Small intestine (tissue), 7 donors: Measurements from ENCODE around the gene SCNN1A. TPM values are rescaled to one million over a fixed set of nuclear protein-coding genes. Genes with fewer than 3 reads are reported as not detected.
"Not testable (repeated sequence)": the region's sequence is repeated elsewhere in the genome, so short reads cannot be mapped to it uniquely, and the experiment has no call there.

Experiments
- DNase-seq, 2 donors: peaks; one replicate each; pipeline versions ENCODE4 v3.0.0 to v3.0.0-alpha.2; 2013
- FAIRE-seq: peaks from 2 replicates; lab custom pipeline; 2012; peaks lifted over from hg19 to GRCh38; lab: Jason Lieb, UNC
- H3K27ac ChIP-seq, 3 donors: one replicate each; pipeline ENCODE4 v1.5.1; 2013; ENCODE audit warnings: low read length in 2 of 3, mild to moderate bottlenecking in 2 of 3, control low read depth in 1 of 3, inconsistent platforms in 1 of 3, low read depth in 1 of 3, moderate library complexity in 1 of 3
- H3K27me3 ChIP-seq, 3 donors: one replicate each; pipeline ENCODE4 v1.6.1; 2013; ENCODE audit warnings: low read length in 3 of 3, inconsistent platforms in 1 of 3; ENCODE audit not compliant: control insufficient read depth in 3 of 3, insufficient read depth in 3 of 3
- H3K36me3 ChIP-seq, 3 donors: one replicate each; pipeline ENCODE4 v1.6.1; 2013; ENCODE audit warnings: low read length in 3 of 3, inconsistent platforms in 1 of 3, low read depth in 1 of 3, mild to moderate bottlenecking in 1 of 3, moderate library complexity in 1 of 3; ENCODE audit not compliant: control insufficient read depth in 3 of 3, insufficient read depth in 2 of 3
- H3K4me1 ChIP-seq, 3 donors: one replicate each; pipeline ENCODE4 v1.6.1; 2013; ENCODE audit warnings: low read length in 2 of 3, inconsistent platforms in 1 of 3, low read depth in 1 of 3, mild to moderate bottlenecking in 1 of 3, moderate library complexity in 1 of 3; ENCODE audit not compliant: control insufficient read depth in 3 of 3, insufficient read depth in 2 of 3
- H3K4me3 ChIP-seq, 3 donors: one replicate each; pipeline ENCODE4 v1.5.1; 2013; ENCODE audit warnings: low read length in 3 of 3, control low read depth in 1 of 3, inconsistent platforms in 1 of 3, low read depth in 1 of 3, mild to moderate bottlenecking in 1 of 3, moderate library complexity in 1 of 3
- H3K9me3 ChIP-seq, 2 donors: one replicate each; pipeline ENCODE4 v1.6.1; 2013; ENCODE audit warnings: low read depth in 1 of 2, low read length in 1 of 2; ENCODE audit not compliant: control insufficient read depth in 2 of 2, insufficient read depth in 1 of 2
- whole genome bisulfite sequencing, 3 donors: extraction: QIAGEN DNeasy Blood & Tissue Kit; methylation state at CpG; one replicate each; pipeline ENCODE4 v1.1.7; 2013; 5-methylcytosine and 5-hydroxymethylcytosine counted together
- polyA plus RNA-seq, 4 donors: library from polyadenylated mRNA; stranded (reverse) in 3 of 4; unstranded in 1 of 4; fragments of 200-250 nt in 3 of 4; fragments of 120-200 nt in 1 of 4; gene quantifications; one replicate each; pipeline versions ENCODE4 v1.2.1 to v1.2.3, GENCODE V29; 2013
- donor health status: healthy with polysubstance abuse.
- donor health status: control.
- donor health status: control.
- donor health status: Bipolar disorder and iron deficiency.
- donor health status: healthy.

The SCNN1A gene
- polyA plus RNA-seq, 4 donors: 12.3 to 47.1 (median 16.6) TPM

DNA sequence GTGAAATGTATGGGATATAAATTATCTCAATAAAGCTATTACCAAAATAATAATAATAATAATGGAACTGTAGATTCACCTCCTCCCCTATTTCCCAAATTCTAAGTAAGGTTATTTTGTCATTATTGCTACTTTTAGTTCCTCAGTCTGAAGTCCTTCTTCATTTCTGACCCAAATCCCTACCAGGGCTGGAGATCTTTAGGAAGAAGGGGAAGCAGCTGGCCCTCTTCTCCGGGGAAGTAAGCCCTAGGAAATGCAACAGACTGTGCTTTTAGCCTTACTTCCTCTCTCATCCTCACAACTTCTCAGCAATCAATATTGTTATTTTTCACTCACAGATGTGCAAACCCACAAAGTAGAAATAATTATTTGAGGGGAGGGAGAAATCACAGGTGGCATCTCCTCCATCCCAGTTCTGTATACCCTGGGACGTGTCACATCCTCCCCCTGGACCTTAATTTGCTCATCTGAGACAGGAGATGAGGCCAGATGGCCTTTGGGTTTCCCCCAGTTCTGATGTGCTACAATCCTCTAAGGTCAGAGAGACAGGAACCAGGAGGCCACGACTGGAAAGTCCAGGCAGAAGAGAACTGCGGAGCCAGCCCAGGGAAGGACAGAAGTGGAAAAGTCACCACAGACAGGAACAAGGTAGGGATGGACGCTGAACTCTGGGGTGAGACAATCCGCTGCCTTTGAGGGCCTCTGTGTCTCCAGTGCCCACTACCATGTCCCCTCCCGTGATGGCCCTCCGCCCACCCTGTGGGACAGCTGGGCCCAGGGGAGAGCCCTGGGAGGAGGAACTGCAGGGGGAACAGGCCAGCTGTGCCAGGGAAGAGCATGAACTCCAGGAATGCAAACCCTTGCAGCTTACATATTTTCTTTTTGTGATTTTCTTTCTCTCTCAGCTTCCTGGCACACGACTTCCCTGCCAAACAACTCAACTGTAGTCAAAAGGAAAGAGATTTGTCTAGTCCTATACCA is 22.9 kb downstream of the SCNN1A start:
- Histone ChIP-seq H3K27ac (peak overlapping the region in 1 of 3 donors; percentile 40), H3K27me3 (no peaks in the 10 kb centered on the region), H3K4me3 (no peak overlapping the region), H3K9me3 (no peaks in the 10 kb centered on the region), H3K4me1 (peaks cover 0 to 30% (median 6%) of the 10 kb centered on the region in 3 donors), H3K36me3 (peaks cover 0 to 5% (median 0%) of the 10 kb centered on the region in 3 donors)
- DNase-seq (no peak), FAIRE-seq (no peak)
- WGBS, 3 donors: 57 to 80% (median 67%) methylated on average over 9 of the region's 9 CpGs

DNA sequence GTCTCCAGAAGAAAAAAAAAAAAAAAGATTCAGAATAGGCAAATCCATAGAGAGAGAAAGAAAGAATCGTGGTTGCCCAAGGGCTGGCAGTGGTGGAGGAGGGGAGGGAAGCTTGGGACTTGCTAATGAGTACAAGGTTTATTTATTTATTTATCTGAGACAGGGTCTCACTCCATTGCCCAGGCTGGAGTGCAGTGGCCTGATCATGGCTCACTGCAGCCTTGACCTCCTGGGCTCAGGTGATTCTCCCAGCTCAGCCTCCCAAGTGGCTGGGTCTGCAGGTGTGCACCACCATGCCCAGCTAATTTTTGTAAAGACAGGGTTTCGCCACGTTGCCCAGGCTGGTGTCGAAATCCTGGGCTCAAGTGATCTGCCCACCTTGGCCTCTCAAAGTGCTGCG is 23.7 kb downstream of the SCNN1A start:
- DNase-seq (no peak), FAIRE-seq (no peak)
- peaks cover 0 to 30% (median 6%) of the 10 kb centered on the region in 3 donors for H3K4me1 ChIP-seq
- WGBS, 3 donors: 90 to 91% (median 91%) methylated on average over 5 of the region's 5 CpGs
- H3K27ac ChIP-seq: no peak overlapping the region
- H3K9me3 ChIP-seq: no peaks in the 10 kb centered on the region
- no peak overlapping the region for H3K4me3 ChIP-seq
- peaks cover 0 to 5% (median 0%) of the 10 kb centered on the region in 3 donors for H3K36me3 ChIP-seq
- H3K27me3 ChIP-seq: no peaks in the 10 kb centered on the region

DNA sequence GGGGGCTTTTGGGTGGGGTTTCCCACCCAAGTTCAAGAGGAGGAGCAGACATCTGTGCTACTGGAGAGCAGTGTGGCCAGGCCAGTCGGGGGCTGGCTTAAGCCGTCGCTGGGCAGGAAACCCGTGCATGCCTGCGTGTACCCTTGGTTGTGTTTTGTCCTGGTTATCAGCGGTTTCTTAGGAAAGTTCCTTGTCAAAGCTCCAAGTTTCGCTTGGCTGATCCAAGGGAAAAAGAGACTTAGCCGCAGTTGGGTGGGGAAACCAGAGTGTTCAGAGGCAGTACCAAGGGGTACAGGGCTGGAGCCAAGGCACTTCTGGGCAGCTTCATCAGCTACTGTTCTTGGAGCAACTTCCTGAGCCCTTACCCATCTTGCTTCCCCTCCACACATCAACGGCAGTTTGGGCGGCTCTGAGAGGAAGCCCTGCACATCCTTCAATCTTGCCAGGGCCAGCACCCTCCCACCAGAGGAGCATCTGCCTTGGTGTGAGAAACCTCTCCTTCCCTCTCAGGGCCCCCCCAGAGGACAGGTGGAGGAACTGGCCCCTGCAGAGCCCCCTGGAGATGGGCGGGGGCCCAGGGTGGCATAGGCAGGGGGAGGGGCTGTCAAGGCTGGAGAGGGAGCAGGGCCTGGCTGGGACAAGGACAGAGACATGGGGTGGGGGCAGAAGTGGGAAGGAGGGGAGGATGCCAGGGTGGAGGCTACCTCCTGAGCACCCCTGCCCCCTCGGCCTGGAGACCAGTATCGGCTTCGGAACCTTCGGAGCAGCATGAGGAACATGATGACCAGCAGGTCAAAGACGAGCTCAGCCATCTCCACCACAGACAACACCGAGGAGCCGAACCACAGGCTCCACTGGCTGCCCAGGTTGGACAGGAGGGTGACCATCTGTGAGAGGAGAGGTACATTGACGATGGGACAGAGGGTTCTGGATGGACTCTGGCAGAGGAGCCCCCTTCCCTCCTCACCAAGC is 27.7 kb downstream of the SCNN1A start:
- Histone ChIP-seq H3K27ac (peak overlapping the region in 2 of 3 donors; percentile 24 to 87), H3K4me3 (no peak overlapping the region), H3K4me1 (peaks cover under 1 to 37% (median 4%) of the 10 kb centered on the region in 3 donors), H3K27me3 (no peaks in the 10 kb centered on the region), H3K9me3 (no peaks in the 10 kb centered on the region), H3K36me3 (peaks cover 0 to 2% (median 0%) of the 10 kb centered on the region in 3 donors)
- DNase-seq: peak in 1 of 2 donors; percentile 57
- no peak for FAIRE-seq
- 50 to 52% (median 52%) methylated on average over 18 to 19 of the region's 19 CpGs for WGBS, 3 donors

DNA sequence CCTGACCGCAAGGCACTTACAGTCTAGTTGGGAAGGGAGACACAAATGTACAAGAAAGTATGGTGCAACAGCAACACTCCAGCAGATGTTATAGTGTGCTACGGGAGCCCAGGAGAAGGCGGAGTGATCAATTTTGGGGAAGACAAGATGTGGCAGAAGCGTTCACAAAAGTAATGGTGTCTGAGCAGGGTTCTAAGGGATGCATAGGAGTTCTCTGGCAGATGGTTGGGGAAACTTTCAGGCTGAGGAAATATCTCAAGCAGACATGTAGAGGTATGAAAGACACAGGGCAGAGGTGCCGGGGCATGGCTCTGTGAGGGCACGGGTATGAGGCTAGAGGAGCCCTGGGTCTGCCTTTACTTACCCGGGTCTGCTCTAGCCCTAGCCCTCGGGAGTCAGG is 28.4 kb downstream of the SCNN1A start:
- peak overlapping the region in 2 of 3 donors; percentile 24 to 87 for H3K27ac ChIP-seq
- H3K27me3 ChIP-seq: no peaks in the 10 kb centered on the region
- no peak for DNase-seq
- H3K4me3 ChIP-seq: no peak overlapping the region
- H3K4me1 ChIP-seq: peaks cover 6 to 39% (median 6%) of the 10 kb centered on the region in 3 donors
- FAIRE-seq: no peak
- H3K36me3 ChIP-seq: peaks cover 0 to 2% (median 0%) of the 10 kb centered on the region in 3 donors
- H3K9me3 ChIP-seq: no peaks in the 10 kb centered on the region
- 78 to 83% (median 82%) methylated on average over 8 of the region's 8 CpGs for WGBS, 3 donors

DNA sequence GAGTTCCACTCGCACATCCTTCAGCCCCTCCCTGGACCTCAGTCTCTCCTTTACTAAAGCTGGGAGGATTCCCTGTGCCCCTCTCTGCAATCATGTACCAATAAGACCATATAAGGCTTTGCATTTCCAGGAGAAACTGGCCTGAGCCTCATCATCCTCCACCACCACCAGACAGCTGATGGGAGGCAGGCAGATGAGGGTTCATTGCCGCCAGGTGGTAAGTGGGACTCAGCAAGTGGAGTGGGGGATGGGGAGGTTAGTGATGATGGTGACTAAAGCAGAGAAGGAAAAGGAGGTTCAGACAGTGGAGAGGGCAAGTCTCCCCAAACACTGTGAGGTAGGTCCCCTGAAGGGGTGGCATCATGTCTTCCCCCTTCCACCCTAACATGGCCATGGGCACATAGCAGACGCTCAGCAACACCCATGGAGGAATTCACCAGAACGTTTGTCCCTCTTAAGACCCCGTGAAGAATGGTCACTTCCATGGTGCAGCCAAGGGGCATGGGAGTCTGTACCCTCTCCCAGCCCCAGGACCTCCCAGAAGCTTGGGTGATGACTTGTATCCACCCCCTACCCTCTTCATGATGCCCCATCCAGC is 29.0 kb downstream of the SCNN1A start:
- FAIRE-seq: no peak
- H3K9me3 ChIP-seq: no peaks in the 10 kb centered on the region
- peak in 1 of 2 donors; percentile 39 for DNase-seq
- no peaks in the 10 kb centered on the region for H3K27me3 ChIP-seq
- peaks cover 0 to 2% (median 0%) of the 10 kb centered on the region in 3 donors for H3K36me3 ChIP-seq
- H3K4me3 ChIP-seq: no peak overlapping the region
- 75 to 80% (median 78%) methylated on average over 5 of the region's 5 CpGs for WGBS, 3 donors
- peak overlapping the region; percentile 83 to 90 (median 87) for H3K27ac ChIP-seq
- peaks cover 6 to 39% (median 6%) of the 10 kb centered on the region in 3 donors for H3K4me1 ChIP-seq

DNA sequence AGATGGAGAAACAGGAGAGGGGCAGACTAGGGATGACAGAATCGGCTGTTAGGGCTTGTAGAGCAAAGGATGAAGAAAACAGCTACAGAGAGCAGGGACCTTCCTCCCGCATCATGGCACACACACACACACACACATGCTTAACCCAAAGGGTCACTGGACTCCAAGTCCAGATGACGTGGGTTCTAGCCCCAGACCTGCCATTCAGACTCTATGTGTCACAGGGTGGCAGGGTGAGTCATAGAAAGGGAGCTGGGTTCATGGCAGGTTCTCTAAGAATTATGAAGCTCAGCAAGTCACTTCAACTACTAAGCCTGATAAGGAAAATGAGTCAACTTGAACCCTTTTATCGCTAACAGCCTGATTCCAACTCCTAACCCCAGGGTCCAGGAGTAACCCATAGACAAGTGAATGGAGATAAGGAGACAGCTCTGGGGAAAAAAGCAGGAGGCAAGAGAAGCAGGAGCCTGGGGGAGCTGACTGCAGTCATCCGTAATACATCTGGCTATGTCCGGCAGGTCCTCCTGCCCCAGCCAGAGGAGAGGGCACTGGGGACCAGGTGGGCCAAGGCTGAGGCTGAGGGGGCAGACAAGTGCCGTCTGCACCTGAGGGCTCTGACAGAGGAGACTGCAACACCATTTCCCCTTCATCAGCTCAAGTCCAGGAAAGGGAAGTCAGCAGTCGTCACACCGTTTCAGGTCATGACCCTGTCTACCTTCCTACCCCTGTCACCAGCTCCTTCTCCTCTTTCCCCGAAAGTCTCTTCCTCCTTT is 29.9 kb downstream of the SCNN1A start:
- DNase-seq (peak; percentile 93 to 99), FAIRE-seq (peak; percentile 36)
- WGBS, 3 donors: 12 to 42% (median 29%) methylated on average over 9 to 10 of the region's 10 CpGs
- Histone ChIP-seq H3K4me3 (peak overlapping the region in 1 of 3 donors; percentile 5), H3K27me3 (no peaks in the 10 kb centered on the region), H3K36me3 (peaks cover 0 to 8% (median 0%) of the 10 kb centered on the region in 3 donors), H3K4me1 (peaks cover 6 to 39% (median 6%) of the 10 kb centered on the region in 3 donors), H3K9me3 (no peaks in the 10 kb centered on the region), H3K27ac (peak overlapping the region; percentile 83 to 90 (median 87))

DNA sequence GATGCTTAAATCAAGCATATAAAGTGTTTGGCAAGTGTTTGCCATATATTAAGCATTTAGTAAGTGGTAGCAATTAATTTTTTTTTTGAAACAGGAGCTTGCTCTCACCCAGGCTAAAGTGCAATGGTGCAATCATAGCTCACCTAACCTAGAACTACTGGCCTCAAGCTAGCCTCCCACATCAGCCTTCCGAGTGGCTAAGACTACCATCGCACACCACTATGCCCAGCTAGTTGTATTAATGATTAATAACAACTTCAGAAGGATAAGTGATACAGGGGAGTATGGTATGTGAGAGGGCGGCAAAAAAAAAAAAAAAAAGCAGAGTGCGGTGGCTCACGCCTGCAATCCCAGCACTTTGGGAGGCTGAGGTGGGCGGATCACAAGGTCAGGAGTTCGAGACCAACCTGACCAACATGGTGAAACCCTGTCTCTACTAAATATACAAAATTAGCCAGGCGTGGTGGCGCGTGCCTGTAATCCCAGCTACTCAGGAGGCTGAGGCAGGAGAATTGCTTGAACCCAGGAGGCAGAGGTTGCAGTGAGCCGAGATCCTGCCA is 31.2 kb downstream of the SCNN1A start:
- H3K4me3 ChIP-seq, H3K9me3 ChIP-seq, H3K27me3 ChIP-seq, FAIRE-seq: not testable (repeated sequence)
- DNase-seq: peak in 1 of 2 donors; percentile 70
- 76 to 89% (median 82%) methylated on average over 9 to 11 of the region's 11 CpGs for WGBS, 3 donors
- Histone ChIP-seq H3K27ac (peak overlapping the region; percentile 53 to 80 (median 66)), H3K36me3 (peaks cover 0 to 16% (median 0%) of the 10 kb centered on the region in 3 donors), H3K4me1 (peaks cover 6 to 46% (median 6%) of the 10 kb centered on the region in 3 donors)
